K562 (cell line): ENCODE data around the gene AKAIN1. TPM values are rescaled to one million over a fixed set of nuclear protein-coding genes. Genes with fewer than 3 reads are reported as not detected.

Experiments used
- ATF4 ChIP-seq: fragments of 450-650 bp; formaldehyde crosslinking; IDR thresholded peaks from 2 replicates; pipeline ENCODE4 v1.4.0; 2022; ENCODE audit warnings: mild to moderate bottlenecking, moderate library complexity
- CBFA2T2 ChIP-seq: fragments of 450-650 bp; conservative IDR thresholded peaks from 2 replicates; pipeline ENCODE4 v1.6.1; 2017; ENCODE audit warnings: mild to moderate bottlenecking
- KLF6 ChIP-seq: fragments of 250-450 bp; sonication (Bioruptor Pico); IDR thresholded peaks from 2 replicates; pipeline ENCODE4 v1.4.0; 2020; ENCODE audit warnings: mild to moderate bottlenecking, moderate library complexity, borderline replicate concordance
- NFE2 ChIP-seq: IDR thresholded peaks from 2 replicates; pipeline ENCODE4 v1.6.1; 2014; ENCODE audit warnings: antibody characterized with exemption, low read depth
- SIX5 ChIP-seq, 2 experiments: IDR thresholded peaks; 2 replicates each; pipeline ENCODE4 v1.6.1; 2011; ENCODE audit warnings: low read length in 2 of 2, borderline replicate concordance in 1 of 2, low read depth in 1 of 2, mild to moderate bottlenecking in 1 of 2, moderate library complexity in 1 of 2; ENCODE audit not compliant: insufficient read depth in 1 of 2
- ZBTB8A ChIP-seq: fragments of 450-650 bp; IDR thresholded peaks from 2 replicates; pipeline ENCODE4 v1.6.1; 2018; ENCODE audit warnings: mild to moderate bottlenecking, moderate library complexity; ENCODE audit not compliant: partially characterized antibody
- ZC3H8 ChIP-seq: fragments of 450-650 bp; IDR thresholded peaks from 2 replicates; pipeline ENCODE4 v1.6.1; 2017
- ZMIZ1 ChIP-seq, 2 experiments: fragments of 150-350 bp in 1 of 2; IDR thresholded peaks; 2 replicates each; pipeline ENCODE4 v1.6.1; 2012 to 2016; ENCODE audit warnings: low read depth in 2 of 2, low read length in 2 of 2, mild to moderate bottlenecking in 1 of 2, moderate library complexity in 1 of 2
- ZNF316 ChIP-seq: fragments of 450-650 bp; IDR thresholded peaks from 2 replicates; pipeline ENCODE4 v1.6.1; 2016
- ZZZ3 ChIP-seq: fragments of 450-650 bp; IDR thresholded peaks from 2 replicates; pipeline ENCODE4 v1.6.1; 2016; ENCODE audit warnings: antibody characterized with exemption, mild to moderate bottlenecking, moderate library complexity
- polyA plus RNA-seq, 8 experiments: library from polyadenylated mRNA; depleted of rRNA in 4 of 8; stranded (reverse) in 5 of 8; unstranded in 3 of 8; fragments of >200 nt; fragmentation: Nextera tagmentation in 2 of 8; fragmentation: Illumina TruSeq in 1 of 8; extraction: Ambion mirVana in 2 of 8; extraction: Trizol in 1 of 8; gene quantifications; 2 replicates each; pipeline versions ENCODE4 v1.2.1 to v1.2.3, GENCODE V29; 2011 to 2014; ENCODE audit warnings: inconsistent platforms in 1 of 8, missing spikeins in 1 of 8
- total RNA-seq, 7 experiments: library from RNA; depleted of rRNA in 6 of 7; stranded (reverse); fragments of >200 nt in 6 of 7; fragmentation: Illumina TruSeq in 2 of 7; extraction: Trizol in 2 of 7; gene quantifications; 2 replicates each; pipeline versions ENCODE4 v1.2.1 to v1.2.3, GENCODE V29; 2011 to 2021; ENCODE audit warnings: low replicate concordance in 1 of 7

AKAIN1 gene
- total and polyA plus RNA-seq, 9 of the 15 experiments (the other 6 are each of a cell fraction or from before 2014, with no cell fraction given): not detected

- TF ChIP-seq ZC3H8: no peak
- no peak for TF ChIP-seq NFE2
- TF ChIP-seq ZZZ3: no peak
- TF ChIP-seq SIX5 (IDR thresholded peaks at IDR 0.05; ENCODE audit: borderline replicate concordance in 1 of 2, insufficient read depth in 1 of 2, low read depth in 1 of 2, low read length in 2 of 2): no peak
- TF ChIP-seq ZBTB8A: no peak
- TF ChIP-seq ZNF316: no peak
- TF ChIP-seq KLF6 (CRISPR knock-in tag): no peak
- TF ChIP-seq ZMIZ1 (IDR thresholded peaks at IDR 0.05; ENCODE audit: low read depth in 2 of 2, low read length in 2 of 2): no peak
- TF ChIP-seq CBFA2T2: no peak
- no peak for TF ChIP-seq ATF4 (CRISPR knock-in tag)
Measured at GRCh38 chr18:5093902-5094301, 103.2 kb downstream of the AKAIN1 start (continued).

Other genes starting within 250 kb of the AKAIN1 start
- 7.0 and 7.1 TPM in 2 replicates for gene ZBTB14, start 98.5 kb upstream of the AKAIN1 start, total RNA-seq (2014; rRNA removed)
- gene ZBTB14, start 98.5 kb upstream of the AKAIN1 start, total RNA-seq (2014; rRNA removed; fragmentation: Illumina TruSeq; extraction: Trizol): 9.2 and 9.9 TPM in 2 replicates
- gene ZBTB14, start 98.5 kb upstream of the AKAIN1 start, total RNA-seq (2015; rRNA removed; fragmentation: Illumina TruSeq; extraction: Trizol): 11.0 and 11.7 TPM in 2 replicates
- 8.5 and 9.0 TPM in 2 replicates for gene ZBTB14, start 98.5 kb upstream of the AKAIN1 start, total RNA-seq (2021)
- 11.1 and 12.6 TPM in 2 replicates for gene ZBTB14, start 98.5 kb upstream of the AKAIN1 start, polyA plus RNA-seq (2011; rRNA removed)
- 7.8 and 9.6 TPM in 2 replicates for gene ZBTB14, start 98.5 kb upstream of the AKAIN1 start, polyA plus RNA-seq (2014; fragmentation: Illumina TruSeq; extraction: Trizol)
- 1 to 10 TPM; 2.8 to 3.3 TPM for gene ZBTB14, start 98.5 kb upstream of the AKAIN1 start, polyA plus RNA-seq (2014; fragmentation: Nextera tagmentation; extraction: Ambion mirVana)
- gene ZBTB14, start 98.5 kb upstream of the AKAIN1 start, polyA plus RNA-seq (2014; rRNA removed): 6.2 and 7.5 TPM in 2 replicates